TTC549 (cell line): ENCODE measurements around the gene PLEK.
"Not testable (repeated sequence)": the region's sequence is repeated elsewhere in the genome, so short reads cannot be mapped to it uniquely, and the experiment has no call there.

Experiments used
- FAIRE-seq: peaks from 2 replicates; lab custom pipeline; 2012; peaks lifted over from hg19 to GRCh38; lab: Jason Lieb, UNC

The PLEK gene

GRCh38 chr2:68365087-68365486 lies at the start of gene PLEK:
Gene PLEK (plus strand): TSS chr2:68365282. CDS start chr2:68365352, 70 bp downstream.
- no peak for FAIRE-seq

- FAIRE-seq, result no peak
Measured at GRCh38 chr2:68316111-68316510, 49.0 kb upstream of the PLEK start.

GRCh38 chr2:68317971-68318913 lies 46.8 kb upstream of the PLEK start:
- FAIRE-seq, result no peak

GRCh38 chr2:68318914-68319397 lies 46.1 kb upstream of the PLEK start:
- FAIRE-seq, result no peak

GRCh38 chr2:68319398-68320117 lies 45.5 kb upstream of the PLEK start, which contains the start of gene CNRIP1:
Gene CNRIP1 (minus strand): TSS chr2:68319949. CDS start chr2:68319400, 549 bp downstream.
- no peak for FAIRE-seq

GRCh38 chr2:68320118-68320641 lies 44.9 kb upstream of the PLEK start:
- FAIRE-seq, result no peak

- no peak for FAIRE-seq
Measured at GRCh38 chr2:68325056-68325455, 40.0 kb upstream of the PLEK start.

GRCh38 chr2:68328901-68329300 lies 36.2 kb upstream of the PLEK start:
- FAIRE-seq, result no peak

GRCh38 chr2:68330691-68331090 lies 34.4 kb upstream of the PLEK start:
- no peak for FAIRE-seq

GRCh38 chr2:68333009-68333408 lies 32.1 kb upstream of the PLEK start:
- no peak for FAIRE-seq

GRCh38 chr2:68333931-68334330 lies 31.2 kb upstream of the PLEK start:
- no peak for FAIRE-seq

GRCh38 chr2:68336192-68336591 lies 28.9 kb upstream of the PLEK start:
- FAIRE-seq, result no peak

GRCh38 chr2:68340226-68341061 lies 24.6 kb upstream of the PLEK start:
- FAIRE-seq, result no peak

- FAIRE-seq, result no peak
Measured at GRCh38 chr2:68341062-68341329, 24.1 kb upstream of the PLEK start.

GRCh38 chr2:68341583-68341982 lies 23.5 kb upstream of the PLEK start:
- no peak for FAIRE-seq

GRCh38 chr2:68342470-68342869 lies 22.6 kb upstream of the PLEK start:
- no peak for FAIRE-seq

- FAIRE-seq, result no peak
Measured at GRCh38 chr2:68344031-68344430, 21.1 kb upstream of the PLEK start.

GRCh38 chr2:68345129-68345875 lies 19.8 kb upstream of the PLEK start:
- no peak for FAIRE-seq

GRCh38 chr2:68349091-68349490 lies 16.0 kb upstream of the PLEK start:
- FAIRE-seq, result not testable (repeated sequence)

- FAIRE-seq, result no peak
Measured at GRCh38 chr2:68351997-68352396, 13.1 kb upstream of the PLEK start.

GRCh38 chr2:68352651-68353391 lies 12.3 kb upstream of the PLEK start:
- no peak for FAIRE-seq
